SU-DHL-6 (cell line): ENCODE data around the gene ATG16L1.

Experiments
- H2AFZ ChIP-seq: fragments of 200-600 bp; sonication (generic); 2 replicates; pipeline ENCODE4 v1.6.1; 2014; ENCODE audit warnings: low read depth, mild to moderate bottlenecking, moderate library complexity, mixed read lengths, antibody characterized with exemption, low read length; ENCODE audit not compliant: severe bottlenecking
- H3F3A ChIP-seq: fragments of 200-600 bp; shearing (Covaris generic); 2 replicates; pipeline ENCODE4 v1.6.0; 2016; ENCODE audit warnings: antibody characterized with exemption, mild to moderate bottlenecking; ENCODE audit not compliant: insufficient read depth
- H3K27ac ChIP-seq: fragments of 200-600 bp; sonication (generic); 2 replicates; pipeline ENCODE4 v1.5.1; 2016; ENCODE audit warnings: low read depth, mild to moderate bottlenecking, low read length, moderate library complexity, mixed read lengths
- H3K27me3 ChIP-seq: fragments of 200-600 bp; sonication (generic), shearing (Covaris generic); 2 replicates; pipeline ENCODE4 v1.6.0; 2014; ENCODE audit warnings: mild to moderate bottlenecking, low read length
- H3K36me3 ChIP-seq: fragments of 200-600 bp; sonication (generic); 2 replicates; pipeline ENCODE4 v1.6.1; 2014; ENCODE audit warnings: mild to moderate bottlenecking, low read length, mixed read lengths
- H3K4me2 ChIP-seq: fragments of 300-600, 200-600 bp; shearing (Covaris generic), sonication (generic); 2 replicates; pipeline ENCODE4 v1.6.0; 2014; ENCODE audit warnings: low read length, low read depth, mild to moderate bottlenecking; ENCODE audit not compliant: poor library complexity, severe bottlenecking
- H3K4me3 ChIP-seq: fragments of 200-600 bp; sonication (generic); 2 replicates; pipeline ENCODE4 v1.5.1; 2014; ENCODE audit warnings: antibody characterized with exemption, low read length, mild to moderate bottlenecking, mixed read lengths; ENCODE audit not compliant: insufficient read depth, poor library complexity, severe bottlenecking
- H3K79me2 ChIP-seq: fragments of 200-600 bp; sonication (generic); 2 replicates; pipeline ENCODE4 v1.6.1; 2014; ENCODE audit warnings: mild to moderate bottlenecking, low read length, moderate library complexity; ENCODE audit not compliant: insufficient read depth
- H3K9ac ChIP-seq: fragments of 200-600 bp; sonication (generic); 2 replicates; pipeline ENCODE4 v1.7.0; 2014; ENCODE audit warnings: mild to moderate bottlenecking, low read length
- H3K9me2 ChIP-seq: fragments of 200-600 bp; sonication (generic); replicated peaks from 2 replicates; pipeline ENCODE4 v1.6.1; 2014; ENCODE audit warnings: low read length; ENCODE audit not compliant: insufficient read depth
- H3K9me3 ChIP-seq: fragments of 200-600 bp; sonication (generic); 2 replicates; pipeline ENCODE4 v1.6.1; 2014; ENCODE audit warnings: low read length, mixed read lengths; ENCODE audit not compliant: insufficient read depth
- H4K20me1 ChIP-seq: fragments of 200-600 bp; sonication (generic); 2 replicates; pipeline ENCODE4 v1.6.1; 2014; ENCODE audit warnings: low read depth, mild to moderate bottlenecking, antibody characterized with exemption, low read length, moderate library complexity, mixed read lengths
- EZH2phosphoT487 ChIP-seq: fragments of 200-600 bp; sonication (generic), shearing (Covaris generic); conservative IDR thresholded peaks from 2 replicates; pipeline ENCODE4 v1.6.1; 2018; ENCODE audit warnings: mild to moderate bottlenecking, antibody characterized with exemption, low read length, moderate library complexity, mixed read lengths
- TF ChIP-seq, protein P1 (sequence below): fragments of 200-600 bp; sonication (generic); IDR thresholded peaks from one replicate; pipeline ENCODE4 v1.5.1; 2017; ENCODE audit warnings: antibody characterized with exemption, mild to moderate bottlenecking, low read length, moderate library complexity; ENCODE audit not compliant: insufficient read depth, poor library complexity, severe bottlenecking

Gene ATG16L1

DNA sequence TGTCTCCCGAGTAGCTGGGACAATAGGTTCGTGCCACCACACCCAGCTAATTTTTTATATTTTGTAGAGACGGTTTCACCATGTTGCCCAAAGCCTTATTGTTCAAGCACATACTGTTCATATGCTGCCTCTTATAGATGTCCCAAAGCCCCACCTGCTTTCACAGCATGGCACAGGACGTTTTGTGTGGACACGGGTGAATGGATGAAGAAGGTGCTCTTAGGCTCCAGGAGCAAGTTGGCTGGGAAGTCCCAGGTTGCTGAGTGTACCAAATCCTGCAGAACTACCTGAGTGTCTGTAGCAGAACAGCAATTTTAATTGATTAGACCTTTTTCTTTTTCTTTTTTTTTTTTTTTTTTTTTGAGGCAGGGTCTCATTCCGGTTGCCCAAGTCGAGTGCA lies 45.6 kb downstream of the ATG16L1 start:
- Histone ChIP-seq H3K4me2 (no peak overlapping the region), H3K9ac (no peak overlapping the region), H3K79me2 (no peaks in the 10 kb centered on the region), H3K9me2 (no peaks in the 10 kb centered on the region), H3F3A (no peaks in the 10 kb centered on the region), H3K4me3 (no peak overlapping the region), H3K36me3 (no peaks in the 10 kb centered on the region), H4K20me1 (no peaks in the 10 kb centered on the region), H2AFZ (no peak overlapping the region), H3K9me3 (no peaks in the 10 kb centered on the region), H3K27ac (no peak overlapping the region), H3K27me3 (no peaks in the 10 kb centered on the region)
- TF ChIP-seq EZH2phosphoT487, result no peak
- TF ChIP-seq, protein P1, sequence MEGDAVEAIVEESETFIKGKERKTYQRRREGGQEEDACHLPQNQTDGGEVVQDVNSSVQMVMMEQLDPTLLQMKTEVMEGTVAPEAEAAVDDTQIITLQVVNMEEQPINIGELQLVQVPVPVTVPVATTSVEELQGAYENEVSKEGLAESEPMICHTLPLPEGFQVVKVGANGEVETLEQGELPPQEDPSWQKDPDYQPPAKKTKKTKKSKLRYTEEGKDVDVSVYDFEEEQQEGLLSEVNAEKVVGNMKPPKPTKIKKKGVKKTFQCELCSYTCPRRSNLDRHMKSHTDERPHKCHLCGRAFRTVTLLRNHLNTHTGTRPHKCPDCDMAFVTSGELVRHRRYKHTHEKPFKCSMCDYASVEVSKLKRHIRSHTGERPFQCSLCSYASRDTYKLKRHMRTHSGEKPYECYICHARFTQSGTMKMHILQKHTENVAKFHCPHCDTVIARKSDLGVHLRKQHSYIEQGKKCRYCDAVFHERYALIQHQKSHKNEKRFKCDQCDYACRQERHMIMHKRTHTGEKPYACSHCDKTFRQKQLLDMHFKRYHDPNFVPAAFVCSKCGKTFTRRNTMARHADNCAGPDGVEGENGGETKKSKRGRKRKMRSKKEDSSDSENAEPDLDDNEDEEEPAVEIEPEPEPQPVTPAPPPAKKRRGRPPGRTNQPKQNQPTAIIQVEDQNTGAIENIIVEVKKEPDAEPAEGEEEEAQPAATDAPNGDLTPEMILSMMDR, result no peak

DNA sequence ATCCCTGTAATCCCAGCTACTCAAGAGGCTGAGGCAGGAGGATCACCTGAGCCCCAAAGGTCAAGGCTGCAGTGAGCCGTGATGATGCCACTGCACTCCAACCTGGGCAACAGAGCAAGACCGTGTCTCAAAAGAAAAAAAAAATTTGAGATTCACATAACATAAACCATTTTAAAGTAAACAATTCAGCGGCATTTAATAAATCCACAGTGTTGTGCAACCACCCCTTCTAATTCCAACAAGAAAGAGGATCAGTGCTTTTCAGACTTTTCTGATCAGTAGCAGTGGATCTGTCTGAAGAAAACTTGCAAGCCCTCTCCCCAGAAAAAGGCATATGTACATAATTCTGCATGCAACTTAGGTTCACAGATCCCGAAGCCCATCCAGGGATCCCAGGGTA lies 48.9 kb downstream of the ATG16L1 start:
- H3K9me3 ChIP-seq, result no peaks in the 10 kb centered on the region
- no peak overlapping the region for H3K27ac ChIP-seq
- no peak overlapping the region for H3K4me2 ChIP-seq
- H3K9me2 ChIP-seq, result no peaks in the 10 kb centered on the region
- TF ChIP-seq, protein P1, result no peak
- no peak for TF ChIP-seq EZH2phosphoT487
- no peak overlapping the region for H3K4me3 ChIP-seq
- H2AFZ ChIP-seq, result no peak overlapping the region
- H3K27me3 ChIP-seq, result no peaks in the 10 kb centered on the region
- H3K9ac ChIP-seq, result no peak overlapping the region
- no peaks in the 10 kb centered on the region for H3F3A ChIP-seq
- H4K20me1 ChIP-seq, result no peaks in the 10 kb centered on the region
- H3K79me2 ChIP-seq, result no peaks in the 10 kb centered on the region
- H3K36me3 ChIP-seq, result no peaks in the 10 kb centered on the region

DNA sequence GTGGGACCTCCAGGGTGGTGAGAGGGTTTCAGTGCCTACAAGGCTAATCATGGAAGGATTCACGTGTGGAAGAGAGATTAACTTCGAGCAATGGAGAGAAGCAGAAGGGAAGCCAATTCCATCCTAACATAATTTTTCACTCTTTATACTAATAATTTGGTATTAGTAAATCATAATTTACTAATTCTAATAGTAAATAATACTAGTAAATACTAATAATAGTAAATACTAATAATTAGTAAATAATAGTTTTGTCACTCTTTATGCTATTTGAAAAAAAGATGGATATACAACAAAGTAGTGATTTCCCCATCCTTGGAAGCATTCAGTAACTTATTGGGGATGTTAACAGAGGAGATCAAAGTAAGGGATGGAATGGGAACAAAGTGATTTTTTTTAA lies 49.8 kb downstream of the ATG16L1 start:
- H4K20me1 ChIP-seq, result no peaks in the 10 kb centered on the region
- no peaks in the 10 kb centered on the region for H3K79me2 ChIP-seq
- no peaks in the 10 kb centered on the region for H3K9me2 ChIP-seq
- TF ChIP-seq, protein P1, result no peak
- no peak for TF ChIP-seq EZH2phosphoT487
- H3K4me2 ChIP-seq, result no peak overlapping the region
- no peaks in the 10 kb centered on the region for H3K36me3 ChIP-seq
- H3K9me3 ChIP-seq, result no peaks in the 10 kb centered on the region
- H3K4me3 ChIP-seq, result no peak overlapping the region
- H3F3A ChIP-seq, result no peaks in the 10 kb centered on the region
- H3K9ac ChIP-seq, result no peak overlapping the region
- H2AFZ ChIP-seq, result no peak overlapping the region
- no peak overlapping the region for H3K27ac ChIP-seq
- H3K27me3 ChIP-seq, result no peaks in the 10 kb centered on the region
